ENCODE data around the gene TPO.

DNA sequence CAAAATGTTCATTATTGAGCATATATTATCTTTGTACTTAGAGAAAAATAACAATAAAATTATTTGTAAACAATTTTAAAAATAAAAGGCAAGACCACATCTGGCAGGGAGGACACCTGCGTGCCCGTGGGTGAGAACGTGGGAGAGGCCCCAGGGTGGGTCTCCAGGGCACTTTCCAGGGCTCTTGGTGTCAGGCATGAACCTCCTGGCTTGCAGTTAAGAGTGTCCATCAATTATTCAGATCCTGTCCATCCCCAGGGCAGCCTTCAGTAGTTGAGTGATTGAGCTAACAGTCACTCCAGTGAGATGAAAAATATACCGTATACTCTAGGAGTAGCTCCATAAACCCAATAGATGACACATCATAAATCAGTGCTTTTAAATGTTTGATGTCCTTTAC is 49.7 kb downstream of the TPO start:
- TF ChIP-seq, protein P1, sequence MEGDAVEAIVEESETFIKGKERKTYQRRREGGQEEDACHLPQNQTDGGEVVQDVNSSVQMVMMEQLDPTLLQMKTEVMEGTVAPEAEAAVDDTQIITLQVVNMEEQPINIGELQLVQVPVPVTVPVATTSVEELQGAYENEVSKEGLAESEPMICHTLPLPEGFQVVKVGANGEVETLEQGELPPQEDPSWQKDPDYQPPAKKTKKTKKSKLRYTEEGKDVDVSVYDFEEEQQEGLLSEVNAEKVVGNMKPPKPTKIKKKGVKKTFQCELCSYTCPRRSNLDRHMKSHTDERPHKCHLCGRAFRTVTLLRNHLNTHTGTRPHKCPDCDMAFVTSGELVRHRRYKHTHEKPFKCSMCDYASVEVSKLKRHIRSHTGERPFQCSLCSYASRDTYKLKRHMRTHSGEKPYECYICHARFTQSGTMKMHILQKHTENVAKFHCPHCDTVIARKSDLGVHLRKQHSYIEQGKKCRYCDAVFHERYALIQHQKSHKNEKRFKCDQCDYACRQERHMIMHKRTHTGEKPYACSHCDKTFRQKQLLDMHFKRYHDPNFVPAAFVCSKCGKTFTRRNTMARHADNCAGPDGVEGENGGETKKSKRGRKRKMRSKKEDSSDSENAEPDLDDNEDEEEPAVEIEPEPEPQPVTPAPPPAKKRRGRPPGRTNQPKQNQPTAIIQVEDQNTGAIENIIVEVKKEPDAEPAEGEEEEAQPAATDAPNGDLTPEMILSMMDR (conservative IDR thresholded peaks at IDR 0.05 in 1 of 2, IDR thresholded peaks at IDR 0.05 in 1 of 2; ENCODE audit: extremely low read depth in 1 of 2, insufficient read depth in 1 of 2, low read depth in 1 of 2, low read length in 2 of 2): no peak
- TF ChIP-seq EZH2 (IDR thresholded peaks at IDR 0.05; ENCODE audit: borderline replicate concordance, low read length): no peak

Data from mammary epithelial cell (primary cell).